Left lung (tissue), 10 donors: ENCODE data around the gene PLEKHM1. TPM values are rescaled to one million over a fixed set of nuclear protein-coding genes. Genes with fewer than 3 reads are reported as not detected.

Source experiments
- ATAC-seq: fragments of 200-7000 bp; cut with Tn5 transposase; one replicate; pipeline ENCODE4 v1.9.1; 2020; ENCODE audit warnings: moderate library complexity
- DNase-seq, 4 donors: peaks; one replicate each; pipeline ENCODE4 v3.0.0-alpha.2; 2013 to 2020
- H3K27ac ChIP-seq, 2 donors: fragments of 200-600 bp; sonication (generic) in 1 of 2; one replicate each; pipeline versions ENCODE4 v1.5.0 to v1.8.0; 2020 to 2021
- H3K27me3 ChIP-seq, 2 donors: fragments of 200-600 bp; sonication (generic) in 1 of 2; one replicate each; pipeline versions ENCODE4 v1.5.0 to v1.8.0; 2020 to 2021
- H3K36me3 ChIP-seq, 2 donors: fragments of 200-600 bp; sonication (generic) in 1 of 2; one replicate each; pipeline versions ENCODE4 v1.5.0 to v1.8.0; 2020 to 2021
- H3K4me1 ChIP-seq, 2 donors: fragments of 200-600 bp; one replicate each; pipeline ENCODE4 v1.8.0; 2021
- H3K4me3 ChIP-seq, 2 donors: fragments of 200-600 bp; sonication (generic) in 1 of 2; one replicate each; pipeline versions ENCODE4 v1.5.0 to v1.8.0; 2020 to 2021; ENCODE audit warnings: mild to moderate bottlenecking in 1 of 2
- H3K9me3 ChIP-seq, 2 donors: fragments of 200-600 bp; sonication (generic) in 1 of 2; one replicate each; pipeline versions ENCODE4 v1.5.0 to v1.8.0; 2020 to 2021
- CTCF ChIP-seq, 2 donors: fragments of 200-600 bp; sonication (generic) in 1 of 2; IDR thresholded peaks; one replicate each; pipeline versions ENCODE4 v1.5.0 to v1.8.0; 2021; ENCODE audit warnings: antibody characterized with exemption in 2 of 2
- intact Hi-C, 2 donors: fragments of 100-400 bp; cut with DNase I; formaldehyde crosslinking; loops; one replicate each; pipeline versions ENCODE4 v1.11.2 to v1.14.2; 2022
- polyA plus RNA-seq, 6 donors: library from polyadenylated mRNA; unstranded; fragments of 120-200 nt; gene quantifications; one replicate each; pipeline ENCODE4 v1.2.1, GENCODE V29; 2013; ENCODE audit not compliant: insufficient read length in 6 of 6
- total RNA-seq, 2 donors: library from RNA; stranded (reverse); fragmentation: NEBNext Ultra II Directional; extraction: Animal tissue kit (Norgen Biotek cat#: 25700); gene quantifications; one replicate each; pipeline ENCODE4 v1.2.1, GENCODE V29; 2021
- donor health status: DM: no; HTN: yes; CAD: no.
- donor health status: DM: no; HTN: no; CAD: no.

Gene PLEKHM1
- total and polyA plus RNA-seq, 8 donors: 14.7 to 96.9 (median 18.0) TPM

- Histone ChIP-seq H3K36me3 (peaks cover 0 to 15% of the 10 kb centered on the region in 2 donors), H3K4me3 (peak overlapping the region; percentile 12 to 73), H3K9me3 (no peaks in the 10 kb centered on the region), H3K27me3 (no peaks in the 10 kb centered on the region), H3K4me1 (peaks cover 29 to 89% of the 10 kb centered on the region in 2 donors), H3K27ac (peak overlapping the region; percentile 76 to 91)
- DNase-seq (peak in 1 of 4 donors; percentile 69), ATAC-seq (no peak)
- no peak for TF ChIP-seq CTCF (IDR thresholded peaks at IDR 0.05)
- intact Hi-C loops: no loop called here
Measured at GRCh38 chr17:45409659-45410076, 80.9 kb downstream of the PLEKHM1 start.

- H3K27me3 ChIP-seq: no peaks in the 10 kb centered on the region
- DNase-seq (peak in 1 of 4 donors; percentile 37), ATAC-seq (no peak)
- peaks cover 0 to 24% of the 10 kb centered on the region in 2 donors for H3K36me3 ChIP-seq
- no peaks in the 10 kb centered on the region for H3K9me3 ChIP-seq
- TF ChIP-seq CTCF (IDR thresholded peaks at IDR 0.05): no peak
- intact Hi-C loops: no loop called here
- peak overlapping the region; percentile 76 to 91 for H3K27ac ChIP-seq
- H3K4me3 ChIP-seq: peak overlapping the region; percentile 12 to 73
- peaks cover 29 to 81% of the 10 kb centered on the region in 2 donors for H3K4me1 ChIP-seq
Measured at GRCh38 chr17:45408611-45409421, 81.7 kb downstream of the PLEKHM1 start.

GRCh38 chr17:45406107-45406506 lies 84.4 kb downstream of the PLEKHM1 start:
- intact Hi-C loops: no loop called here
- Histone ChIP-seq H3K36me3 (peaks cover 4 to 51% of the 10 kb centered on the region in 2 donors), H3K4me3 (no peak overlapping the region), H3K27me3 (no peaks in the 10 kb centered on the region), H3K4me1 (peaks cover 15 to 54% of the 10 kb centered on the region in 2 donors), H3K27ac (peak overlapping the region; percentile 48 to 62), H3K9me3 (no peaks in the 10 kb centered on the region)
- no peak for TF ChIP-seq CTCF (IDR thresholded peaks at IDR 0.05)
- DNase-seq (no peak), ATAC-seq (peak; percentile 7)

GRCh38 chr17:45405250-45406086 lies 85.1 kb downstream of the PLEKHM1 start:
- DNase-seq: peak in 1 of 4 donors; percentile 71
- Histone ChIP-seq H3K9me3 (no peaks in the 10 kb centered on the region), H3K4me1 (peaks cover 11 to 47% of the 10 kb centered on the region in 2 donors), H3K4me3 (no peak overlapping the region), H3K27ac (no peak overlapping the region), H3K27me3 (no peaks in the 10 kb centered on the region), H3K36me3 (peaks cover 4 to 57% of the 10 kb centered on the region in 2 donors)
- TF ChIP-seq CTCF (IDR thresholded peaks at IDR 0.05): no peak
- intact Hi-C loops: no loop called here
- peak; percentile 42 for ATAC-seq

GRCh38 chr17:45404870-45405249 lies 85.7 kb downstream of the PLEKHM1 start:
- H3K27me3 ChIP-seq: no peaks in the 10 kb centered on the region
- peaks cover 4 to 63% of the 10 kb centered on the region in 2 donors for H3K36me3 ChIP-seq
- intact Hi-C loops: no loop called here
- H3K4me1 ChIP-seq: peaks cover 11 to 42% of the 10 kb centered on the region in 2 donors
- no peak for DNase-seq
- no peak for ATAC-seq
- H3K9me3 ChIP-seq: no peaks in the 10 kb centered on the region
- H3K4me3 ChIP-seq: no peak overlapping the region
- no peak for TF ChIP-seq CTCF (IDR thresholded peaks at IDR 0.05)
- no peak overlapping the region for H3K27ac ChIP-seq
